ENCODE data around the gene PRMT3. TPM values are rescaled to one million over a fixed set of nuclear protein-coding genes. Genes with fewer than 3 reads are reported as not detected.
"Not testable (repeated sequence)": the region's sequence is repeated elsewhere in the genome, so short reads cannot be mapped to it uniquely, and the experiment has no call there.

Gene PRMT3
- total RNA-seq, 3 donors from 2014 or later, result 14.9 to 26.2 (median 18.4) TPM

DNA sequence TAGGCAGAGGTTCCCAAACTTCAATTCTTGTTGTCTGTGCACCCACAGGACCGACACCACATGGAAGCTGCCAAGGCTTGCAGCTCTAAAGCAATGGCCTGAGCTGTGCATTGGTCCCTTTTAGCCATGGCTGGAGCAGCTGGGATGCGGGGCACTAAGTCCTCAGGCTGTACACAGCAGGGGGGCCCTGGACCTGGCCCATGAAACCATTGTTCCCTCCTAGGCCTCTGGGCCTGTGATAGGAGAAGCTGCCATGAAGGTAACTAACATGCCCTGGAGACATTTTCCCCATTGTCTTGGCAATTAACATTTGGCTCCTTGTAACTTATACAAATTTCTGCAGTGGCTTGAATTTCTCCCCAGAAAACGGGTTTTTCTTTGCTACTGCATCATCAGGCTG, 168.3 kb downstream of the PRMT3 start:
- DNase-seq (ENCODE audit: low spot score in 2 of 2), result no peak
- Histone ChIP-seq H3K27me3 (no peaks in the 10 kb centered on the region), H3K27ac (no peak overlapping the region), H3K4me3 (no peak overlapping the region), H3K9me3 (peaks cover 0 to 6% of the 10 kb centered on the region in 2 donors), H3K4me1 (no peaks in the 10 kb centered on the region), H3K36me3 (no peaks in the 10 kb centered on the region)
- intact Hi-C loops (cut with DNase I; ENCODE audit: low total_unique reads), result no loop called here
- no peak for TF ChIP-seq POLR2A (IDR thresholded peaks at IDR 0.05)
- no peak for TF ChIP-seq CTCF (IDR thresholded peaks at IDR 0.05)
- TF ChIP-seq POLR2AphosphoS5 (IDR thresholded peaks at IDR 0.05), result no peak

DNA sequence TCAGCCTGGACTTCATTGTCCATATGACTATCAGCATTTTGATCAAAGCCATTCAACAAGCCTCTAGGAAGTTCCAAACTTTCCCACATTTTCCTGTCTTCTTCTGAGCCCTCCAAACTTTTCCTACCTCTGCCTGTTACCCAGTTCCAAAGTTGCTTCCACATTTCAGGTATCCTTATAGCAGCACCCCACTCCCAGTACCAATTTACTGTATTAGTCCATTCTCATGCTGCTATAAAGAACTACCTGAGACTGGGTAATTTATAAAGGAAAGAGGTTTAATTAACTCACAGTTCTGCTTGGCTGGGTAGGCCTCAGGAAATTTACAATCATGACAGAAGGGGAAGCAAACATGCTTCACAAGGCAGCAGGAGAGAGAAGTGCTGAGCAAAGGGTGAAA, 168.9 kb downstream of the PRMT3 start:
- H3K27ac ChIP-seq; H3K4me1 ChIP-seq; H3K36me3 ChIP-seq; H3K27me3 ChIP-seq; H3K4me3 ChIP-seq; H3K9me3 ChIP-seq; DNase-seq (ENCODE audit: low spot score in 2 of 2); intact Hi-C loops (cut with DNase I; ENCODE audit: low total_unique reads): not testable (repeated sequence)

GRCh38 chr11:20558741-20559140, 171.2 kb downstream of the PRMT3 start:
- TF ChIP-seq POLR2A (IDR thresholded peaks at IDR 0.05), result no peak
- no peak for TF ChIP-seq POLR2AphosphoS5 (IDR thresholded peaks at IDR 0.05)
- no peak for TF ChIP-seq CTCF (IDR thresholded peaks at IDR 0.05)
- H3K9me3 ChIP-seq, result peaks cover 0 to 6% of the 10 kb centered on the region in 2 donors
- no peaks in the 10 kb centered on the region for H3K27me3 ChIP-seq
- H3K4me1 ChIP-seq, result no peaks in the 10 kb centered on the region
- intact Hi-C loops (cut with DNase I; ENCODE audit: low total_unique reads), result no loop called here
- no peaks in the 10 kb centered on the region for H3K36me3 ChIP-seq
- no peak overlapping the region for H3K4me3 ChIP-seq
- H3K27ac ChIP-seq, result no peak overlapping the region
- DNase-seq (ENCODE audit: low spot score in 2 of 2), result no peak

Other genes with a start within 250 kb of the PRMT3 start
- gene DBX1, start 227.2 kb upstream of the PRMT3 start, total RNA-seq, result not detected
- 10 to 100 TPM; 39.7 to 55.8 (median 41.4) TPM for gene HTATIP2, start 24.0 kb upstream of the PRMT3 start, total RNA-seq
- gene SLC6A5, start 211.9 kb downstream of the PRMT3 start, total RNA-seq, result not detected

Data from breast epithelium (tissue), 4 donors.